HG02571 (cell line): ENCODE measurements around the gene TNMD.
"Not testable (repeated sequence)": the region's sequence is repeated elsewhere in the genome, so short reads cannot be mapped to it uniquely, and the experiment has no call there.

Experiments used
- ATAC-seq: cut with Tn5 transposase; IDR thresholded peaks from one replicate; pipeline ENCODE4 v1.9.1; 2021; ENCODE audit warnings: mild to moderate bottlenecking, moderate library complexity; ENCODE audit not compliant: unreplicated experiment

The TNMD gene

DNA sequence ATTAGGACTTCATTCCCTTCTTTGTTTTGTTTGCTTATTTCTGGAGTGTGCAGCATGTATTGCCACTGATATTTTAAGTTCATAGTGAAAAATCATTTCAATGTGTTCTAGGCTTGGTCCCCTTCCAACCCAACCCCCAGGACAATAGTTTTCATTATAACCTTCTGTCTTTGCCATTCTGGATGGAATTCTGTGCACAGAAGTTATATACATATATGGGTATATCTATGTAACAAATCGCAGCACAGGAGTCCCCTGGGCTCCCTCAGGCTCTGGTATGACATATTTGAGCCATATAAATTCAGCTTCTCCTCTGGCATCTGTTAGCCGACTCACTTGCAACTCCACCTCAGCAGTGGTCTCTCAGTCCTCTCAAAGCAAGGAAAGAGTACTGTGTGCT is at the start of gene TNMD:
TSS of gene TNMD (plus strand) at position 326 of the 400 bp plus-strand sequence. CDS start 83 bp downstream, outside the sequence.
- no peak for ATAC-seq

- ATAC-seq = not testable (repeated sequence)
Measured at GRCh38 chrX:100565534-100565933, 19.2 kb upstream of the TNMD start.

- no peak for ATAC-seq
Measured at GRCh38 chrX:100586747-100587146, 2.0 kb downstream of the TNMD start.

DNA sequence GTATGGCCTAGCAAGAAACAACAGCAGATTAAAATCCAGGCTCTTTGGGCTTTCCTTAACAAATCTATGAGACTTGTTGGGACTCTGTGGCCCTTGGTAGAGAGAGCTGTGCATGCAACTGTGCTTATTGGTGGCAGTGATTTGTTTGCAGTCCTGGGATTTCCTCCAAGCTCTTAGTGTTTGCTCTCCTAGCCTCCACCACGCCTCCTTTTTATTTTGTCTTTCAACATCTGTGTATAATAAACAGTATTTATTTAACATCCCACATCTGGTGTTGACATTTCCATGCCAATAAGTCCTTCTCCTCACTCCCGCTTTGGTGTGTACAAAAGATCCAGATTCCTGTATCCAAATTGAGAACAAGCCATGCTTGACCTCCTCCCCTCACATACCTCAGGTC is 3.1 kb downstream of the TNMD start:
- no peak for ATAC-seq

GRCh38 chrX:100591256-100592051 is 6.7 kb downstream of the TNMD start:
- ATAC-seq = no peak

DNA sequence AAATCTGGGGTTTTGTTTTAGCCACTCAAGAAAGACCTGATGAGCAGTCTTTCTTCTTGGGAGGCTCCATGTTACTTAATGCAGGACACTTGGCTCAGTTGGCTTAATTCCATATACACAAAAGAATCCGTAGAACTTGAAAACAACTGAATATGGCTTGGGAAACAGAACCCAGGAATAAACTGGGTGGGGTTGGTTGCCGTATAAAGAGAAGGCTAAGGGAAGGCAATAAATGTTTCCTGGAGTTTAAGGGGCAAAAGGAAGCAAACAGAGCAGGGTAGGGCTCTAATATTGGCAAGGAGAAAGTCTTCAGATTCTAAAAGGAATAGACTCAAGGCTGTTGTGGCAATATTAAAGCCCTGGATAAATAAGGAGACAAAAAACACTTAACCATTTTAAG is 8.4 kb downstream of the TNMD start:
- no peak for ATAC-seq

- ATAC-seq = no peak
Measured at GRCh38 chrX:100593581-100593980, 8.8 kb downstream of the TNMD start.

- no peak for ATAC-seq
Measured at GRCh38 chrX:100596601-100597000, 11.9 kb downstream of the TNMD start.

- ATAC-seq = no peak
Measured at GRCh38 chrX:100599456-100599855, 14.7 kb downstream of the TNMD start.

DNA sequence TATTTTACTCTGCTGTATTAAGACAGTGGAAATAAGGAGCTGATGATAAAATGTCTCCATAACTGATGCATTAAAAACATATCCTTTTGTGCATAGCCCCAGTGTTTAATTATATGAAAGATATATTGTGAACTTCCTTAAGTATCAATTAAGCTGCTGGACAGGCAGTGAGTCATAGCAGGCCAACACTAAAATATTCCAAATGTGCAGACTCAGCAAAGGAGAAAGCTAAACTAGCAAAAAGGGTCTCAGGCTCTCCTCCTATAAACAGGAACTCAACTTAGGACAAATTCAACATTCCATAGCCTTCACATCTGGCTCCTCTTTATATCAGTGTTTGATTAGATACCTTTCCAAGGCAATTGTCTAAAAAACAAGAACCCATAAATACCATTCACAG is 15.6 kb downstream of the TNMD start:
- ATAC-seq = no peak

GRCh38 chrX:100600758-100601157 is 16.0 kb downstream of the TNMD start:
- ATAC-seq = no peak

GRCh38 chrX:100606753-100607152 is 22.0 kb downstream of the TNMD start:
- ATAC-seq = no peak

DNA sequence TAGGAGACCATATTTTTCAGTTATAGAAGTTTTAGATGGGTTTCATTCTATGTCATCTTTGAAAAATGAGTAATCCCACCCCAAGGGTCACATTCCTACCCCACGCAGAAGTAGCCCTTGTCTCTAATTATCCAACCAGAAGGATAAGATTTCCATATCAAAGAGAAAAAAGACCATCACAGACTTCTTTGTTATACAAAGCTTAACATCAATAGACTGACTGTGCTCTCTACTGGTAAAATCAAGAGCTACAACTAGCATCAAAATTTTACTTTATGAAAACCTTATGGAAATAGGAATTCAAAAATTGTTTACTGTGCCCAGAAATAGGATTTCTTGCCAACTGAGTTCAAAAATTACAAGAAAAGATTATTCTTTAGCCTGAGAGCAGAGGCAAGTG is 24.9 kb downstream of the TNMD start:
- no peak for ATAC-seq

DNA sequence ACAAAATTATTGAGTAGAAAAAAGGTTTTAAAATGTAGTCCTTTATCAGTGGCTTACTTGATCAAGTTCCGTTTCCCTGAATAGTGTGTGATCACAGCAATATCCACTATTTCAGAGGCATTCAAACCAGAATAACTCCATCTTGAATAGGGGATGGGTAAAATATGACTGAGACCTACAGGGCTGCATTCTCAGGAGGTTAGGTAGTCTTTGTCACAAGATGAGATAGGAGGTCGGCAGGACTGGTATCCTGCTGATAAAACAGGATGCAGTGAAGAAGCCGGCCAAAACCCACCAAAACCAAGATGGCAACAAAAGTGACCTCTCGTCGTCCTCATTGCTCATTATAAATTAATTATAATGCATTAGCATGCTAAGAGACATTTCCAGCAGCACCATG is 27.2 kb downstream of the TNMD start:
- no peak for ATAC-seq

- peak; percentile 91 for ATAC-seq
Measured at GRCh38 chrX:100615005-100615404, 30.3 kb downstream of the TNMD start.

DNA sequence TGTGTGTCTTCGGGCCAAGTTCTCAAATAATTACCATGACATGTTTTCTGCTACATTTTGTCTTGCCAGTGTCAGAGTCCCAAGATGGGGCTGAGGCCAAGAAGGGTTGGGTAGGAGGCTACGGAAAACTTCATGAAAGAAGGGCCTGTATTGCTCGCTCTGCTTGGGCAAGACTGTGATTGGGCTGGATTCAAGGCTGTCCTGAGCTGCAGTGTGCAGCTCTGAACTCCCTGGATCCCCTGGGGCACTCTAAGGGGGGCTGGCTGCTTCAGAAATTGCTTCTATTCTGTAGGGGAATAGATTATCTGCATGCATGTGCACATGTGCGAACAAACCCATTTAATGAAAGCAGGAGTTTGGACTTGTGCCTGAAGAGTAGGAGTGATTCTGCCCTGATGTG is 38.3 kb downstream of the TNMD start:
- no peak for ATAC-seq

DNA sequence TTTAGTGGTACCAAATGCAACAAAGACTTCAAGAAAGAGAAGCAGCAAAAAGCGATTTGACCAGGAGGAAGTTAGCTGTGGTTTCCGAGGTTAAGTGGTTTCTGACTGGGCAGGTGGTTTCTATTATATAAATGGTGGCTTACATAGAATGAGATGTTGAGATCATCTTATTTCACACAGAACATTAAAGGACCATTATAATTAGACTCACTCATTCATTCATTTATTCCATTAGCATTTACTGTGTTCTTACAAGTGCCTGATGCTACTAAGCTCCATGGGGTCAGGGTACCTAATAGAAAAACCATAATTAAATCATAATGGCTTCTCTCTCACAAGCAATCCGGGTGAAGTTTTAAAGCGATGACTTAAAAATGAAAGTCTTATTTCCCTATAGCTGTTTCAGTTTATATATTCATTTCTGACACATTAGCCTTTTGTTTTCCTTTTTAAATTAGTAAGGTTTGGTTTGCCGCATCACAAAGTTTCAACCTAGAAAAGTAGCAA is 41.3 kb downstream of the TNMD start:
- ATAC-seq = peak; percentile 92

DNA sequence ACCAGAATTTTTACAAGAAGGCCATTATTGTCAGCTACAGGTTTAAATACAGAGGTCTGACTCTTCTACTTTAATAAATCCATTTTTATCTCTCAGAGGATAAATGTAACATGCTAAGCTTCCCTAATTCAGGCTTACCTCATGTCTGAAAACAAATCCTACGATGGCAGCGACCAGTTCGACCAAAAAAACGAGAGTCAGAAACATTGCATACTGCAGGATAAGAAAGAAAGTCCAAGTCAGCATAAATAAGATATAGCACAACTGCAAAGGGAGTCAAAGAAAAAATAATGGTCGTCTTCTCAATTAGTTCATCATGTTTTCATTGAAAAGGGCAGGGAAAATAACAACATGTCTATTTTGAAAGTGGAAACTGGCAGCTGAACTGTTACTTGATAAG is 50.3 kb downstream of the TNMD start:
- no peak for ATAC-seq

DNA sequence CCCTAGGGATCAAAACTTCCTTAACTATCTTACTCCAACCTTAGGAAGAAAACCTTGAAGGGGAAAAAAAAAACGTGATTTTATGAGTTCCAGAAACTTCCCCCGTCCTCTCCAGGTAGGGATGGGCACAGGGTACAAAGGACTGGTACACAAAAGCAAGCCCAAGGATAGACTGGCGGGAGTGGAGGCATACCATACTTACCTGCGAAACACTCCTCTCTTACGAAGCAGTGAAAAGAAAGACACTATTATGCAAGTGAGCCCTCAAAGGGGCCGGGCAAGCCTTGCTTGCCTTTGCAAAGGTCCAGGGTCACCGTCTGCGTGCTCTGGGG is 51.2 kb downstream of the TNMD start:
- no peak for ATAC-seq

- ATAC-seq = peak; percentile 82
Measured at GRCh38 chrX:100636321-100636991, 51.7 kb downstream of the TNMD start, which contains the start of gene TSPAN6. TSPAN6 (minus strand) TSS chrX:100636806; CDS start chrX:100636694, 112 bp downstream.

DNA sequence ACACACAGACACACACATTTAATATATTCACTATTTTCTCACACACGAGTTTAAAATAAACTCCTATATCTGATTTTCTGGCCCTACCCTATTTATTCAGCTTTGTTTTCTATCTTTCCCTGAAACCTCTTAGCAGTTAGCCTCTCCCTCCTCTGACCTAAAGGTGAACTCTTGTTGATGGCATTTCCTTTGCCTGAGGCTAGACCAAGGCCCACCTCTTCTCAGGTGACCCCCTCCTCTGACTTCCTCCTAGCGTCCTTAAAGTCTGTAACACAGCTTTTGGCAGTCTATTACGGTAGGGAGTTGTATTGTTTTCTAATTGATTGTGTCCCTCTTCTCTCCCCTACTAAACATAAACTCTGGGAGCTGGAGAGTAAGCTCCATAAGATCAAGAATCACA is 57.6 kb downstream of the TNMD start:
- no peak for ATAC-seq

- ATAC-seq = no peak
Measured at GRCh38 chrX:100643212-100643611, 58.5 kb downstream of the TNMD start.
